GM21367 (cell line): ENCODE measurements around the gene EIF4E2.

ENCODE experiments used
- ATAC-seq: cut with Tn5 transposase; IDR thresholded peaks from one replicate; pipeline ENCODE4 v1.9.1; 2021; ENCODE audit not compliant: unreplicated experiment

The EIF4E2 gene

GRCh38 chr2:232550354-232551249 lies at the start of gene EIF4E2, which contains the start of gene TIGD1:
Gene EIF4E2 (plus strand): TSS chr2:232550689. CDS start chr2:232550725, 36 bp downstream.
Gene TIGD1 (minus strand): TSS chr2:232550557. CDS start chr2:232549882, 675 bp downstream.
- ATAC-seq = peak; percentile 88

DNA sequence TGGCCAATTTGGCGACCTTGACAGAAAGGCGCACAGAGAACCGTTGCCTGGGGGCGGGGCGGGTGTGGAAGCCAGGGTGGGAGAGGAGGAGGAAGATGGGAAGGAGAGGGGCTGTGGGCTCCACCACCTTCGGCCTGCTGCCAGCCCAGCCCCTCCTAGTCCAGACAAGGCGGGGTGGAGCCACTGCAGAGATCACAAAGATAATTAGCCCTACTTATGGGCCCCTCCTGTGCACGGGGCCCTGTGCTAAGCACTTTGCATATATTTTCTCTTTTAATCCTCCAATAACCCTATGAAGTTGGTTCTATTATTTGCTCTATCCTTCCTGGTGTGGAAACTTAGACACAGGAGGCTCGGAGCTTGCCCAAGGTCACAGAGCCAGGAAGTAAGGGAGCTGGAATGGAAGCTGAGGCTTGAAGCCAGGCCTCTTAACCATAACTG lies 49.1 kb upstream of the EIF4E2 start:
- ATAC-seq = no peak

- no peak for ATAC-seq
Measured at GRCh38 chr2:232501794-232502390, 48.6 kb upstream of the EIF4E2 start.

GRCh38 chr2:232502511-232502910 lies 48.0 kb upstream of the EIF4E2 start:
- ATAC-seq = no peak

GRCh38 chr2:232502911-232503808 lies 47.3 kb upstream of the EIF4E2 start:
- no peak for ATAC-seq

DNA sequence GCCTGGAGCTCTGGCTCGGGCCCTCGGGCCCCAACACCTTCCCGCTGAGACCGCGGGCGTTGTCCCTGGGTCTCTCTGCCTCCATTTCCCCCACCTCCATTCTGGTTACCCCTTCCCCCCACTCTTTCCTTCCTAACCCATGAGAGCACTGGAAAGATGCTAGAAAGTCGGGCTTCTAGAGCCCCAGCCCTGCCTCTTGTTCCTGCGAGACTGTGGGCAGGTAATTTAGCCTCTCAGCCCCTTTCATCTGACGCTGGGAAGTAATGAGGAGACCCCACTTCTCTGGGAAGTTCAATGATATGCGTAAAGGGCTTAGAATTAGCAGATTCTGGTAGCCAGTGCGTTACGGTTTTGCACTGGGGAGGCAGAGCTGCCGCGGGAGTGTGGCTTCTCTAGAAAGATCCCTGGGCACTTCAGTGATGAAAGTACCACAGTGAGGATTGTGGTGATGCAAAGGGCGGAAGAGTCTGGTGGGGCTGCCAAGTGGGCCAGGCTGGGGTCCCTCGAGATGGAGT lies 46.6 kb upstream of the EIF4E2 start:
- no peak for ATAC-seq

GRCh38 chr2:232504438-232504837 lies 46.1 kb upstream of the EIF4E2 start:
- ATAC-seq = no peak

- ATAC-seq = no peak
Measured at GRCh38 chr2:232505856-232506255, 44.6 kb upstream of the EIF4E2 start.

DNA sequence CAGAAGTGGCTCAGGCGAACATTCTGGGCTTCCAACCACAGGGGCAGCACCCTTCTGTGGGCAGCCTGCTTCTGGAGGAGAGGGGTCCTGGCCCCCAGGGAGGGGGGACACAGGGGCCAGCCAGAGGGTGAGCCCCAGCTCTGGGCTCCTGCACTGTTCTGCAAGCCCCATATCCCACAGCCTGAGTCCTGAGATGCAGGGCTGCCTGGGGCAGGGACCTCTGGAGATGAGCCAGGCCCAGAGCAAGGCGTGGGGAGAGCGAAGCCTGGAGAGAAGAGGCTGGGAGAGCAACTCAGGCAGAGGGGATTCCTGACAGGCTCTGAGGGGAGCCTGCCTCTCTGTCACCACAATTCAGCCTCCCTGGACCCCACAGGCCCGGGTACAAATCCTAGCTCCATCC lies 43.8 kb upstream of the EIF4E2 start:
- no peak for ATAC-seq

GRCh38 chr2:232508251-232508650 lies 42.2 kb upstream of the EIF4E2 start:
- ATAC-seq = no peak

DNA sequence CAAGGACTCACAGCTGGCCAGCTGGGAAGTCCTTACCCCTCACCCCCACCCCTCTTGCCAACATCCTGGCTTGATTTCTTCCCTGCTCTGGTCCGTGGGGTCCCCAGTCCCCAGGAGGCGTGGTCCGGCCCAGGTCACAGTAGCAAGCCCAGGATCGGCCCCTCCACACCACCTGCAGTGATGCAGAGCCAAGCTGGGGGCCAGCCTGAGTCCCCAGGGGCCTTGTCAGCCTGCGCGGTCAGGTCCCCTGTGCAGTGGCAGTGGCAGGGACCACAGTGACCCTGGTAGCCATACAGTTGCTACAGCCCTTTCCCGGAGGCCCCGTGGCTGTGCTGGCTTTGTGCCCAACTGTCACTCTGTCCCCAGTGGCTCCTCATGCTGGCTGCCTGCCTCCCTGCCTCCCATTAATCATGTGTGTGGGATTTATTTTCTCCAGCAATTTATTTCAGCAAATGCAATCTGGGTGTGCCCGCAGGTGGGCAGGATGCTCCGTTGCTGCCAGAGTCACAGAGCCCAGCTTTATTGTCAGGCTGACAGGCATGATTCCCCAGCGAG lies 39.1 kb upstream of the EIF4E2 start:
- no peak for ATAC-seq

DNA sequence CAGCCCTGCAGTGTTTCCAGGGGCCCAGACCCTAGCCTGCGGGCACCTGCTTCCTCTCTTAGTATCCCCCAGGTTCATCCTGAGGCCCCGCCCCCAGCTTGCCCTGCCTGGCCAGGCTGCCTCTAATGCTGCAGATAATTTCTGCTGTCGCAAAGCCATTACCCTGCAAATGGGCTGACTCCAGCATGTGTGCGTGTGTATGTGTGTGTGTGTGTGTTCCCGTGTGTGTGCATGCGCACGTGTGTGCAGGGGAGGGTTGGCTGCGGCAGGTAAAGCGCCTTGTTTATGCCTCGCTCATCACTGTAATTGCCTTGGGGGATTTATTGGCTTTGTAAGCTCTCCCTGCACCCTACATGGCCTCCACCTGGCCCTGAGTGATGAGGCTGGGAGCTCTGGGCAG lies 37.9 kb upstream of the EIF4E2 start:
- ATAC-seq = no peak

DNA sequence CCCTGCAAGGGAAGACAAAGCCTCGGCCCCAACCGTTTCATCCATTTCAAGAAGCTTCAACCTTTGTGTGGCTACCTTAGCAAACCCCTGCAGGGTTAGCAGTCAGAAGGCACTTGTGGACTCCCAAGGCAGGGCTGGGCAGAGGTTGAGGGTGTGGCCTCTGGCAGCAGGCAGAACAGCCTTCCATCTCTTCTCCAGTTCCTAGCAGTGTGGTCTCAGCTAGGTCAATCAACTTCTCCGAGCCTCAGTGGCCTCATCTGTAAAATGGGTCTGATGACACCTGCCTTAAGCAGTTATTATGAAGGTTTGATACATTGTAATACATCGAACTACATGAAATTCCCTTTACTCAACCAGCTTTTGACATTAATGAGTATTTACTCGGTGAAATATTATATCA lies 37.1 kb upstream of the EIF4E2 start:
- ATAC-seq = no peak

DNA sequence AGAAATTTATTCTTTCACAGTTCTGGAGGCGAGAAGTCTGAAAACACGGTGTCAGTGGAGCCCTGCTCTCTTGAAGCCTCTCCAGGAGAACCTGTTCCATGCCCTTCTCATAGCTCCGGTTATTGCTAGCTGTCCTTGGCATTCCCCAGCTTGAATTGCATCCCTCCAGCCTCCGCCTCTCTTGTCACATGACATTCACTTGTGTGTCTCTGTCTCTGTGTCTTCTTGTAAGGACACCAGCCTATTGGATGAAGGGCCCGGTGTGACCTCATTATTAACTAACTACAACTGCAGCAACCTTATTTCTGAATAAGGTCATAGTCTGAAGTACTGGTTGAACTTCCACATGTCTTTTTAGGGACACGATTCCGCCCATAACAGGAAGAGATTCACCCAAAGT lies 34.9 kb upstream of the EIF4E2 start:
- ATAC-seq = no peak

DNA sequence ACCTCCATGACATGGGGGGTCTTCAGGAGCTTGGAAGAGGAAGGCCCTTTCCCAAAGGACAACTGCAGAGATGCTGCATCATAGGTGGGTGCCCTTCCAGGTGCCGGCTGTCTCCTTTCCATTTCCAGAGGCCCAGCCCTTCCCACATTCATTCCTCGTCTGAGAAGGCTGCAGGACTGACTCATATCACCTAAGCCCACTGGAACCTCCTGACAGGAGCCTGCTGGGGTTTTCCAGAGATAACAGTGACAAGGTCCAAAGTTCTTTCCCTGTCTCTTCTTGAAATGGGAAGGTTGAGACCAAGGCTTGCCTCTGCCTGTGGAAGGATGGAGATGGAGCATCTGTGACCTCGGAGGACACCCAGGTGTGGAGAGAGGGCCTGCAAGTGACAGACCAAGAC lies 33.9 kb upstream of the EIF4E2 start:
- no peak for ATAC-seq

GRCh38 chr2:232518844-232519243 lies 31.6 kb upstream of the EIF4E2 start:
- no peak for ATAC-seq

DNA sequence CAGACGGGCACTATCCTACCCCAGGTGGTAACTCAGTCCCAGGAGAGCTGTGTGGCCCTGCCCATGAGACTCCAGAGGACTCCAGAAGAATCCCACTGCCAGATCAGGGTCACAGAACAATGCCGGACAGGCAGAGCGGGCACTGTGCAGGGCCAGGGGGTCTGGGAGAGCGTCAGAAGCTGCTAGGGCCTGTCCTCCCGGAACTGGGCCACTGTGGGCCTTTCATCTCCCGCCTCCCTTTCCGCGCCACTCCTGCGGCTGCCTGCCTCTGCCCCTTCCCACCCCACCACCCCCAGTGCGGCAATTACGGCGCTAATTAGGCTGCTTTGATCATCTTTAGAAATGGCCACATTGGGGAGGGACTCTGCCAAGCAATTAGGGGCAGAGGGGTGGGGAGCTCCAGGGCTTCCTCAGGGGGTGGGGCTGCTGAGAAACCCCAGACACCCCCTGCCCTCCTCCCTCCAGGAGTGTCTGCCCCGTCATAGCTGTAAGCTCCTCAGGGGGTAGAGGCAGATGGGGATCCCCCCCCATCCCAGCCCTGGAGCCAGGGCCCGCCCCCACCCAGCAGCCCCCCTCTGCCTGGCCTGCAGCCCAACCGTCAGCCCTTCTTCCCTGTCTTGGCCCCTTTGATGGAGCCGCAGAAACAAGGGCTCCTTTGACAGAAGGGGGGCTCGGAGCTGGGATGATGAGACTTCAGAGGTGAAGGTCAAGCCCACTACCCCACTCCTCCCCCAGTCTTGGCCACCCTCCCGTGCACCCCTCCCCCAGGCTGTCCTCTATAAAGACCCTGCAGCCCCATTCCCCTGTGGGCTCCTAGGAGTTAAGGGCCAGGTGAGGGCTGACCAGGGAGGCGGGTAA lies 30.7 kb upstream of the EIF4E2 start, which contains the start of gene PRSS56:
Gene PRSS56 (plus strand): TSS at position 808 of the 858 bp plus-strand sequence. CDS start 211 bp downstream, outside the sequence.
- ATAC-seq = no peak

GRCh38 chr2:232520489-232520888 lies 30.0 kb upstream of the EIF4E2 start:
- ATAC-seq = no peak

- no peak for ATAC-seq
Measured at GRCh38 chr2:232521098-232521497, 29.4 kb upstream of the EIF4E2 start.
